Measurements from ENCODE around the gene MEGF6. TPM values are rescaled to one million over a fixed set of nuclear protein-coding genes. Genes with fewer than 3 reads are reported as not detected.

MEGF6 gene
- total RNA-seq, 1 experiment from 2014 or later, result 21.3 TPM

GRCh38 chr1:3520419-3521378 is 90.6 kb downstream of the MEGF6 start:
- H3K79me1 ChIP-seq (ENCODE audit: insufficient read depth, low read depth, low read length, poor library complexity, severe bottlenecking), result no peaks in the 10 kb centered on the region
- H3K9me3 Mint-ChIP-seq, result no peaks in the 10 kb centered on the region; a peak in 2 of 5 replicates
- WGBS (ENCODE audit: extremely low coverage, insufficient read length, low lambda C conversion rate), result no CpG with 5 or more reads among the region's 24 CpGs
- no peak overlapping the region for H2BK20ac ChIP-seq (ENCODE audit: low read depth, low read length, poor library complexity, severe bottlenecking)
- no peaks in the 10 kb centered on the region for H3K27me3 ChIP-seq (ENCODE audit: insufficient read depth, low read length)
- H2BK5ac ChIP-seq (ENCODE audit: insufficient read length, low read length), result no peak overlapping the region
- no peak overlapping the region for H3K23ac ChIP-seq (ENCODE audit: insufficient read length, low read depth, low read length)
- H4K5ac ChIP-seq (ENCODE audit: insufficient read length, low read depth, low read length), result no peak overlapping the region
- no peak overlapping the region for H2AK5ac ChIP-seq (ENCODE audit: insufficient read length, low read length)
- no peaks in the 10 kb centered on the region; the same call in 1 of the 2 replicates for H3K27me3 Mint-ChIP-seq (ENCODE audit: low read depth)
- no peak overlapping the region for H3K27ac ChIP-seq (ENCODE audit: insufficient read length, low read depth, low read length)
- no peak overlapping the region; the same call in 1 of the 2 replicates for H3K14ac ChIP-seq (ENCODE audit: insufficient read depth, low read length)
- no peak overlapping the region for H3K56ac ChIP-seq (ENCODE audit: insufficient read length, low read depth, low read length)
- no peak overlapping the region for H3K4me2 ChIP-seq (ENCODE audit: insufficient read depth, insufficient read length, low read length)
- H3T11ph ChIP-seq (ENCODE audit: low read length), result no peak overlapping the region
- no peak overlapping the region for H4K8ac ChIP-seq (replicated peaks; ENCODE audit: insufficient read length, low read depth, low read length)
- H2BK120ac ChIP-seq (ENCODE audit: low read depth, low read length, poor library complexity, severe bottlenecking), result no peak overlapping the region
- peaks cover 6% of the 10 kb centered on the region for H4K20me1 ChIP-seq (ENCODE audit: control insufficient read depth, insufficient read depth, insufficient read length)
- no peaks in the 10 kb centered on the region for H3K23me2 ChIP-seq (ENCODE audit: insufficient read length, low read depth, low read length, poor library complexity, severe bottlenecking)
- no peaks in the 10 kb centered on the region; the same call in 1 of the 2 replicates for H3K79me2 ChIP-seq (ENCODE audit: insufficient read depth, low read length)
- H2BK12ac ChIP-seq (ENCODE audit: insufficient read length, low read depth, low read length), result no peak overlapping the region
- H3K27ac Mint-ChIP-seq, result no peak overlapping the region
- no peak overlapping the region for H3K4me3 Mint-ChIP-seq
- H2AFZ ChIP-seq (ENCODE audit: low read length), result no peak overlapping the region
- no peak overlapping the region for H4K91ac ChIP-seq (ENCODE audit: insufficient read length, low read depth, low read length)
- no peak overlapping the region for H3K18ac ChIP-seq (ENCODE audit: insufficient read length, low read depth, low read length)
- H2BK15ac ChIP-seq (ENCODE audit: low read depth, low read length), result no peak overlapping the region
- TF ChIP-seq CTCF (conservative IDR thresholded peaks at IDR 0.05), result no peak
- no peaks in the 10 kb centered on the region for H3K4me1 ChIP-seq (ENCODE audit: insufficient read depth, low read length)
- no peak for DNase-seq
- H3K9me3 ChIP-seq (ENCODE audit: control insufficient read depth, low read depth, low read length), result no peaks in the 10 kb centered on the region
- H3K9ac ChIP-seq (ENCODE audit: extremely low read depth, insufficient read length, low read length), result no peak overlapping the region
- peaks cover 0 to 5% (median 0%) of the 10 kb centered on the region in 3 experiments; a peak in 2 of 7 replicates for H3K36me3 Mint-ChIP-seq (ENCODE audit: insufficient read depth in 1 of 3, low read depth in 3 of 3)
- no peaks in the 10 kb centered on the region for H3K4me1 Mint-ChIP-seq
- H3K4ac ChIP-seq (ENCODE audit: low read depth, low read length), result no peak overlapping the region
